ENCODE data around the gene OPCML.

- TF ChIP-seq CTCF (IDR thresholded peaks at IDR 0.05; ENCODE audit: low read depth, low read length, poor library complexity, severe bottlenecking) (no peak), EZH2phosphoT487 (IDR thresholded peaks at IDR 0.05; ENCODE audit: borderline replicate concordance, low read length) (no peak)
Observed at GRCh38 chr11:132586801-132587200, 945.5 kb downstream of the OPCML start.

Data from DOHH2 (cell line).